ENCODE results near the gene RAB36.

DNA sequence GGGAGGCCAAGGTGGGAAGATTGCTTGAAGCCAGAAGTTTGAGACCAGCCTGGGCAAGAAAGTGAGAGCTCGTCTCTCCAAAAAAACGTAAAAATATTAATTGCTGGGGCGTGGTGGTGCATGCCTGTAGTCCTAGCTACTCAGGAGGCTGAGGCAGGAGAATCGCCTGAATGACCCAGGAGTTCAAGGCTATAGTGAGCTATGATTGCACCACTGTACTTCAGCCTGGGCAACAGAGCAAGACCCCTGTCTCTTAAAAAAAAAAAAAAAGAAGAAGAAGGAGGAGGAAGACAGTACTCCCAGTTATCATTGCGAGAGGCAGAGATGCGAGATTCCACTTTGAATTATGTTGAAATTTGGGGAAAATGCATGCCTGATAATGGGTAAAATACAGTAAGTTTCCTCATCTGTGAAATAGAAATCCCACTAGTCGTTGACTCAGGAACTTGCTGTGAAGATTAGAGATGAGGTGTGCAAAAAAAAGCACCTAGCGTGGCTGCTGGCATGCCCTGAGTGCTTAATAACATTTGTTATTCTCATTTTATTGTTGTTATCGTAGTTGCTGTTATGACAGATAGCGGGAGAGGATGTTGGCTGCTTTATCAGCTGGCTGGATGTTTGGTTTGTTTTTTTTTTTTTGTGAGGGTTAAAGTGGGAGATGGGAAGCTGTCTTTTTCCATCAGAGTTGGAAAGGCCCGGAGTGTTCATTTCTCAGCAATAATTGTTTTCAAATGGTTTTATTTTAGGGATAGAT, 68.5 kb downstream of the RAB36 start:
- TF ChIP-seq POLR2AphosphoS5 (IDR thresholded peaks at IDR 0.05) (no peak), CTCF (IDR thresholded peaks at IDR 0.05 in 8 of 11, conservative IDR thresholded peaks at IDR 0.05 in 3 of 11) (no peak)

Data from spleen (tissue), 7 donors.